Adrenal gland (tissue), 12 donors: ENCODE results near the gene GSG1. TPM values are rescaled to one million over a fixed set of nuclear protein-coding genes. Genes with fewer than 3 reads are reported as not detected.

Source experiments
- DNase-seq, 7 donors: peaks; one replicate each; pipeline ENCODE4 v3.0.0-alpha.2; 2019 to 2020
- H3K27ac ChIP-seq, 5 donors: fragments of 200-600 bp; sonication (generic) in 4 of 5; 1 replicate in 3 of 5; 2 replicates in 2 of 5; pipeline versions ENCODE4 v1.5.1 to v1.8.0; 2016 to 2020; ENCODE audit warnings: mild to moderate bottlenecking in 1 of 5
- H3K27me3 ChIP-seq: fragments of 200-600 bp; 2 replicates; pipeline ENCODE4 v1.8.0; 2021
- H3K36me3 ChIP-seq, 2 donors: fragments of 200-600 bp; replicated peaks in 1 of 2; 1 replicate in 1 of 2; 2 replicates in 1 of 2; pipeline versions ENCODE4 v1.5.1 to v1.8.0; 2018 to 2022
- H3K4me1 ChIP-seq, 2 donors: fragments of 200-600 bp; replicated peaks in 1 of 2; 1 replicate in 1 of 2; 2 replicates in 1 of 2; pipeline versions ENCODE4 v1.5.1 to v1.8.0; 2018 to 2021
- H3K4me3 ChIP-seq, 4 donors: fragments of 200-600 bp; sonication (generic) in 3 of 4; one replicate each; pipeline ENCODE4 v1.5.1; 2016 to 2018
- H3K9me3 ChIP-seq, 3 donors: fragments of 200-600 bp; sonication (generic) in 1 of 3; replicated peaks in 1 of 3; 1 replicate in 2 of 3; 2 replicates in 1 of 3; pipeline versions ENCODE4 v1.5.1 to v1.8.0; 2016 to 2021
- CTCF ChIP-seq, 6 experiments: fragments of 450-650 bp in 4 of 6; fragments of 200-600 bp in 2 of 6; sonication (generic) in 1 of 6; IDR thresholded peaks; 1 replicate in 5 of 6; 2 replicates in 1 of 6; pipeline versions ENCODE4 v1.5.1 to v1.8.0; 2016 to 2021; ENCODE audit warnings: antibody characterized with exemption in 6 of 6, mild to moderate bottlenecking in 2 of 6, moderate library complexity in 1 of 6
- POLR2A ChIP-seq, 2 donors: fragments of 450-650 bp; IDR thresholded peaks; one replicate each; pipeline ENCODE4 v1.6.1; 2017; ENCODE audit warnings: antibody characterized with exemption in 2 of 2, mild to moderate bottlenecking in 2 of 2, moderate library complexity in 1 of 2
- WGBS, 4 donors: extraction: QIAGEN DNeasy Blood & Tissue Kit in 2 of 4; methylation state at CpG; one replicate each; pipeline versions ENCODE4 v1.1.5 to v1.1.7; 2013 to 2017; 5-methylcytosine and 5-hydroxymethylcytosine counted together
- intact Hi-C, 2 donors: fragments of 100-400 bp; cut with DNase I; formaldehyde crosslinking; loops; one replicate each; pipeline versions ENCODE4 v1.14.1 to v1.15.0; 2022 to 2023
- polyA plus RNA-seq, 3 donors: library from polyadenylated mRNA; stranded (reverse); fragments of 200-250 nt in 2 of 3; fragments of 350-450 nt in 1 of 3; fragmentation: Illumina TruSeq in 1 of 3; extraction: RNeasy Lipid Tissue Mini Kit (QIAGEN cat#74804) in 1 of 3; gene quantifications; one replicate each; pipeline ENCODE4 v1.2.3, GENCODE V29; 2013 to 2014
- total RNA-seq, 9 donors: library from RNA; depleted of rRNA in 4 of 9; stranded (reverse); fragments of >200 nt in 4 of 9; fragments of 120-200 nt in 1 of 9; fragmentation: NEBNext Ultra II Directional in 1 of 9; extraction: Animal tissue kit (Norgen Biotek cat#: 25700) in 1 of 9; gene quantifications; one replicate each; pipeline versions ENCODE4 v1.1.0 to v1.2.4, GENCODE V29; 2013 to 2023
- donor health status: healthy with polysubstance abuse.
- donor health status: Bipolar disorder and iron deficiency.
- donor health status: DM: yes; HTN: yes; CAD: no.
- donor health status: DM: no; HTN: no; CAD: no.
- donor health status: DM: no; HTN: no; CAD: no.
- donor health status: DM: yes; HTN: yes; CAD: no.

The GSG1 gene
- total and polyA plus RNA-seq, 12 donors: not detected

DNA sequence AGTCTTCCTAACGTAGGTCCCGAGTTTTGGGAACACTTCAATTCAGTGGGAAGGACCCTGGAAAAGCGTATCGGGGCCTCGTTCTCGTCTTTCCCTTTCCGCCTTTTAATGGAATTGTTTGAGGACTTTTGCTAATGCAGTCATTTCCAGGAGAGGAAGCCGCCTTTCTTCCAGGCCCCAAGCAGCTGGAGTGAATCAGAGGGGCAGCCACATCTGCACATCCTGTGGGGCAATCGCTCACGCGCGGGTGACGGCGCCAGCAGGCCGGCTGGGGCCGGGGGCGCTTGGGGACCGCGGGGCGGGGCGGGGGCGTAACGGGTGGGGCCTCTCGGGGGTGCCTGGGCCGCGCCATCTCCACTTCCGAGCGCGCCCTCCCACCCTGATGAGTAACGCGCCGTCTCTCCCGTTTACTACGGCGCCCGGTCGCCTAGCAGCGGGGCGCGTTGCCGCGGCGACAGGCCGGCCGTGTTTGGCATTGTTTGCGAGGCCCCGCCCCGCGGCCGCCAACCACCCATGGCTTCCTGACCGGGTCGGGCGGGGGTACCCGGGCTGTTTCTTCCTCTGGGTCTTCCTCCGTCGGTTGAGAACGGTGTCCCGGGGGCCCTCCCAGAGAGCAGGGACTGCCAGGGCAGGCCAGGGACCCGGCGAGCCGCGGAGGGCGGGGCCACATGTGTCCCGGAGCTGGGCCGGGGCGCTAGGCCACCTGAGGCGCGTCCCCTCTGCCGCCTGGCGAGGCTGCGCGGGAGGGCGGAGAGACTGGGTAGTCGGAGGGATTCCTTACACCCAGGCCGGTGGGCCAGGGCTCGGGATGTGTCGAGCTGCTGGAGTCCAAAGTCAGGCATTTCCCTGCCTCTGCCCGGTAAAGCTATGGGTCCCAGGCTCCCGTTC is 2.3 kb downstream of the GSG1 start:
- Histone ChIP-seq H3K4me1 (peaks cover 18 to 54% of the 10 kb centered on the region in 2 donors), H3K36me3 (no peaks in the 10 kb centered on the region), H3K9me3 (no peaks in the 10 kb centered on the region), H3K27ac (peak overlapping the region; percentile 1 to 98 (median 80)), H3K4me3 (peak overlapping the region in 2 of 4 donors; percentile 41 to 74), H3K27me3 (no peaks in the 10 kb centered on the region)
- intact Hi-C loops: loop anchor here in 1 of 2 donors (5.0 kb wide), 1 partner anchor 106 kb away; no protein-coding TSS in a partner anchor
- peak in 1 of 6 experiments; percentile 2 for TF ChIP-seq CTCF (IDR thresholded peaks at IDR 0.05)
- peak; percentile 9 to 10 for TF ChIP-seq POLR2A (IDR thresholded peaks at IDR 0.05)
- DNase-seq: peak; percentile 82 to 94 (median 86)
- 1 to 7% (median 3%) methylated on average over 23 to 79 of the region's 79 CpGs for WGBS, 4 donors

- Histone ChIP-seq H3K27me3 (no peaks in the 10 kb centered on the region), H3K9me3 (no peaks in the 10 kb centered on the region), H3K36me3 (no peaks in the 10 kb centered on the region), H3K4me3 (peak overlapping the region in 1 of 4 donors; percentile 74), H3K27ac (peak overlapping the region; percentile 1 to 98 (median 80)), H3K4me1 (peaks cover 18 to 54% of the 10 kb centered on the region in 2 donors)
- WGBS, 4 donors: 5 to 28% (median 23%) methylated on average over 6 of the region's 6 CpGs
- intact Hi-C loops: loop anchor here in 1 of 2 donors (5.0 kb wide), 1 partner anchor 107 kb away; no protein-coding TSS in a partner anchor
- no peak for DNase-seq
- TF ChIP-seq CTCF (IDR thresholded peaks at IDR 0.05) (no peak), POLR2A (IDR thresholded peaks at IDR 0.05) (no peak)
Observed at GRCh38 chr12:13100605-13100881, 2.9 kb downstream of the GSG1 start.

DNA sequence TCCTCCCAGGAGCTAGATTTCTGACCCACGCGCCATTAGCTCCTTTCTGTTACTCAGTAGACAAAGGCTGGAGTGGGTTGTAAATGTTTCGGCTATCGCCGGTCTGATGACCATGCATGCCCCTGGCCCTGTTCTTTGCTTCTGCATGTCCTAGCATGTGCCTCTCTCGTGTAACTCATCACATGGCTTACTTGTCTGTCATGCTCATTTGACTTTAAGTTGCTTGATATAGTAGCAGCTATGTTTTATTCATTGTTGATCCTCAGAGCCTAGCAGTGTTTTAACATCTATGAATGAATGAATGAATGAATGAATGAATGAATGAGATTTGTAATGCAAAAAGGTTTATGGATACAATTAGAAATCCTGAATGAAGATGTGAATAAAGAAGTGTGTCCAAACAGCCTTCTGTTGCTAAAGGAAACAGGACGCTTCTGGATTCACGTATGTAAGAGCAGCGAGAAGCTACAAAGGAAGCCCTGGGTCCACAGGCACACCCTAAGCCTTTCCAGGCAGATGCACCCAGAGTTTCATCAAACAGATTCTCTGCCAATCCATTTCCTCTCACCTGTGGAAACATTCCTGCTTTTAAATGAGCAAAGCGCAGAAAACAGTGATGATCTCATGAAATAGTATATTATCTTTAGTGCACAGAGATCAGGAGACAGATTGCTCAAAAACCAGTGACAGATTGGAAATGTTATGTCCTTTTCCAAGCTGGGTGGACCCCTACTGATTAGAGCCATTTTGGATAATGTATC is 3.4 kb downstream of the GSG1 start:
- peak overlapping the region; percentile 70 to 98 (median 80) for H3K27ac ChIP-seq
- DNase-seq: peak in 1 of 7 donors; percentile 13
- TF ChIP-seq CTCF (IDR thresholded peaks at IDR 0.05) (no peak), POLR2A (IDR thresholded peaks at IDR 0.05) (no peak)
- H3K4me3 ChIP-seq: no peak overlapping the region
- peaks cover 18 to 54% of the 10 kb centered on the region in 2 donors for H3K4me1 ChIP-seq
- intact Hi-C loops: loop anchor here (5.0 to 10.0 kb wide), 4 partner anchors 102 to 185 kb away; no protein-coding TSS in a partner anchor
- WGBS, 4 donors: 78 to 81% (median 80%) methylated on average over 10 of the region's 10 CpGs
- H3K36me3 ChIP-seq: no peaks in the 10 kb centered on the region
- no peaks in the 10 kb centered on the region for H3K27me3 ChIP-seq
- no peaks in the 10 kb centered on the region for H3K9me3 ChIP-seq
